C4-2B (cell line): ENCODE measurements around the gene MBTD1.
"Not testable (repeated sequence)": the region's sequence is repeated elsewhere in the genome, so short reads cannot be mapped to it uniquely, and the experiment has no call there.

Source experiments
- H3K27ac ChIP-seq: fragments of 450-650 bp; 2 replicates; pipeline ENCODE4 v1.5.1; 2017
- ZFX ChIP-seq: fragments of 450-650 bp; IDR thresholded peaks from 2 replicates; pipeline ENCODE4 v1.6.1; 2017
- TF ChIP-seq, protein P1 (sequence below): fragments of 450-650 bp; conservative IDR thresholded peaks from 2 replicates; pipeline ENCODE4 v1.5.1; 2017; ENCODE audit warnings: mild to moderate bottlenecking

The MBTD1 gene

DNA sequence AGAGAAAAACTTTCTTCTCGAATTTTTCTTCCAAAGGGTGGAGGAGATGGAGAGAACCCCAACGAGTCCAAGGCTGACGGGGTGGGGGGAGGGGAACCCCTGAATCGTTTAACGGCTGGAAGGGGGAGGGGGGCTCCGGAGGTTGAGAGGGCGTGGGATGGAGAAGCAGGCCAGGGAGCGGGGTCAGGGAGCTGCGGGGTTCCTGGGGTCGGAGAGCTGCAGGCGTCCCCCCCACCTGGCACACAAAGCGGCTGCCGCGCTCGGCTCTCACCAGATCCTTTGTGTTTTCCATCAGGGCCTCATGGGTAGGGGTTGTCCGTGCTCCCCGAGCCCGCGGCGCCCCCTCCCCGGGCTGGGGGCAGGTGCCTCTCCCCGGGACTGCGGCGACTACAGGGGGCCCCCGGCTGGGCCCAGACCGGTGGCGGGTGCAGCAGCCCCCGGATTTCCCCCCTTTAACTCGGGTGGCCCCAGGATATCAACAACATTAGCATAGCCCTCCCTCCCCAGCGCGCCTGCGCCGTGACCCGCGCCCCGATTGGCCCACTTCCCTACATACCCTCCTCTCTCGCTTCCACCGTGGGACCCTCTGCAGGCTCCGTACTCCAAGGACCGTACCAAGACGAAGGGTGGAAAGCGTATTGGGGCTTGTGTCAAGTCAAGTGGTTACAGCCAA lies at the start of gene MBTD1:
Gene MBTD1 (minus strand): TSS at position 486 of the 673 bp plus-strand sequence. CDS start 34,888 bp downstream, outside the sequence.
- TF ChIP-seq, protein P1, sequence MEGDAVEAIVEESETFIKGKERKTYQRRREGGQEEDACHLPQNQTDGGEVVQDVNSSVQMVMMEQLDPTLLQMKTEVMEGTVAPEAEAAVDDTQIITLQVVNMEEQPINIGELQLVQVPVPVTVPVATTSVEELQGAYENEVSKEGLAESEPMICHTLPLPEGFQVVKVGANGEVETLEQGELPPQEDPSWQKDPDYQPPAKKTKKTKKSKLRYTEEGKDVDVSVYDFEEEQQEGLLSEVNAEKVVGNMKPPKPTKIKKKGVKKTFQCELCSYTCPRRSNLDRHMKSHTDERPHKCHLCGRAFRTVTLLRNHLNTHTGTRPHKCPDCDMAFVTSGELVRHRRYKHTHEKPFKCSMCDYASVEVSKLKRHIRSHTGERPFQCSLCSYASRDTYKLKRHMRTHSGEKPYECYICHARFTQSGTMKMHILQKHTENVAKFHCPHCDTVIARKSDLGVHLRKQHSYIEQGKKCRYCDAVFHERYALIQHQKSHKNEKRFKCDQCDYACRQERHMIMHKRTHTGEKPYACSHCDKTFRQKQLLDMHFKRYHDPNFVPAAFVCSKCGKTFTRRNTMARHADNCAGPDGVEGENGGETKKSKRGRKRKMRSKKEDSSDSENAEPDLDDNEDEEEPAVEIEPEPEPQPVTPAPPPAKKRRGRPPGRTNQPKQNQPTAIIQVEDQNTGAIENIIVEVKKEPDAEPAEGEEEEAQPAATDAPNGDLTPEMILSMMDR, result no peak
- no peak for TF ChIP-seq ZFX
- peak within 1 kb of the TSS; percentile 87 for H3K27ac ChIP-seq

DNA sequence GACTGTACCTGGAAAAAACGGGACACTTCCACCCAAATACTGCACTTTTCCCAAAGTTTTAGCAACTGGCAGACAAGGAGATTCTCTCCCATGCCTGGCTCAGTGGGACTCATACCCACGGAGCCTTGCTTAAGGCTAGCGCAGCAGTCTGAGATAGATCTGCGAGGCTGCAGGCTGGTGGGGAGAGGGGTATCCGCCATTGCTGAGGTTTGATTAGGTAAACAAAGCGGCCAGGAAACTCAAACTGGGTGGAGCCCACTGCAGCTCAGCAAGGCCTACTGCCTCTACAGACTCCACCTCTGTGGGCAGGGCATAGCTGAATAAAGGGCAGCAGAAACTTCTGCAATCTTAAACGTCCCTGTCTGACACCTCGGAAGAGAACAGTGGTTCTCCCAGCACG lies 45.3 kb upstream of the MBTD1 start:
- TF ChIP-seq, protein P1, result no peak
- TF ChIP-seq ZFX, result no peak
- no peak overlapping the region for H3K27ac ChIP-seq

DNA sequence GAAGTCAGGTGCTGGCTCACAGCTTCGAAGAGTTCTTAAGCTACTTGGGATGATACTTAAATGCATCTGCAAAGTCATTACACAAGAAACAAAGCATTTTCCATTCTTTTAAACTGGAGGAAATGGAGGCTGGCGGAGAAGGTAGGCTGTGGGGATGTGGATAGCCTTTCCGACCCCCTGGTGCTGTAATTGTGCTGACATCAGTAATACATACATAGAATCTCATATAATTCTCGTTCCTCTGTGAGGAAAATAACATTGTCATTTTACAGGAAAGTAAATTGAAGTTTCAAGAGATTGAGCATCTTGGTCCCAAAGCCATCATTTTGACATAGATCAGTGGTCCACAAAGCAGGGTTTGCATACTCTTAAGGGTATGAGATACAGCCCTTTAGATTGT lies 40.0 kb upstream of the MBTD1 start:
- TF ChIP-seq, protein P1, result no peak
- no peak for TF ChIP-seq ZFX
- no peak overlapping the region for H3K27ac ChIP-seq

DNA sequence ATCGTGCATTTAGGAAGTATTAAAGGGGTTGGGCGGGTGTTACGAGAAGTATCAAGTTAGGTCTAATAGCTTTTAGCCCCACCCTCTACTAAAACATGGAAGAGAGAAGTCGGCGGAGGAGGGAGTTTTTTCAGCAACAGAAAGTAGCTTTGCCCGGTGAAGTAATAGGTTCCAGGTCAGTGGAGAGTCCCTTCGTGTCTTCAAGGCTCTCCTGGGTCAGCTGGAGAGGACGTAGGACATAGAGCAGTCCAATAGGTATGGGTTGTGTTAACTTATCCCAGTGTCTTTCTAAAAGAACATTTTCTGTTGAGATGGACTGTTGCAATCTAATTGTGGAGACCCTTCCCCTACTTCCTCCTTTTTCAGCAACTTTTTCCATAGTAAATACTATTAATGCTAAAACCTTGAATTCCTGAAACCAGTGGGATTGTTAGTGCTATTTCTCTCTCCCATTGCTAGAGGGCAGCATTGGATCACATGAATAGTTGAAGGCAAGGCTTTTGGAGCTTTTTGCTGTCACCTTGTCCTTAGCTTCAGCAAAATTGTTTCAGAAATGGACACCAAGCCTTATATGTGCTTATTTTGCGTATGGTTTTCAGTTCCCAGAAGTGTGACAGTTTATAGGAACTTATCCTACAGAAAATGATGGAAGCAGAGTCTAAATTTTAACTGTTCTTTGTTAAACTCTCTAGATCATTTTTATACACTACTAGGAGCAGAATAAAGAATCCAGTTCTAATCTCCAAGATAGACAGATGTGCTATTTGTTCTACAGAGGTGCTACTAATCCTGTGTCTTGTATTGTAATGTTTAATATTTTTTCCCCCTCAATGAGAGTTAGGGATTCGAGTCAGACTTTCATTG lies 38.9 kb upstream of the MBTD1 start:
- TF ChIP-seq, protein P1, result peak; percentile 84
- no peak for TF ChIP-seq ZFX
- H3K27ac ChIP-seq, result no peak overlapping the region

DNA sequence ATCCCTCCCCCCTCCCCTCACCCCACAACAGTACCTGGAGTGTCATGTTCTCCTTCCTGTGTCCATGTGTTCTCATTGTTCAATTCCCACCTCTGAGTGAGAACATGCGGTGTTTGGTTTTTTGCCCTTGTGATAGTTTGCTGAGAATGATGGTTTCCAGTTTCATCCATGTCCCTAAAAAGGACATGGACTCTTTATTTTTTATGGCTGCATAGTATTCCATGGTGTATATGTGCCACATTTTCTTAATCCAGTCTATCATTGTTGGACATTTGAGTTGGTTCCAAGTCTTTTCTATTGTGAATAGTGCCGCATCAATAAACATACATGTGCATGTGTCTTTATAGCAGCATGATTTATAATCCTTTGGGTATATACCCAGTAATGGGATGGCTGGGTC lies 34.5 kb upstream of the MBTD1 start:
- not testable (repeated sequence) for H3K27ac ChIP-seq

DNA sequence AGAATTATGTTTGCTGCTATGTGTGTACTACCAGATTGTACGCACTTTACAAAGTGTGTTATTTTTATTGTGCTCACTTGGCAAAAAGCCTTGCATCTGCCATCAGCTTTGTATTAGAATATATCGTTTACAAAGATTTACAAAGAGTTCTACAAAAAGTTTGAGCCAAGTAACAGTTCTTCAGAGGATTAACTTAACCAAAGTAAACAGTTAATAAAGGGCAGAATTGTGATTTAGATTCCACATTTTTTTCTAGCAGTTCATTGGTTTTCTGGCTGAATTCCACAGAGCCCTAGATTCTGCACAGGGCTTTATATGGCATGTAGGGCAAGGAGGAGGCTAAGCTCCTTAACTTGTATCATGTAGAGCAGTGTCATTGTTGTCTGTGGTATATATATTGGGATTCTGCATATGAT lies 29.9 kb upstream of the MBTD1 start:
- no peak overlapping the region for H3K27ac ChIP-seq
- no peak for TF ChIP-seq ZFX
- TF ChIP-seq, protein P1, result no peak

DNA sequence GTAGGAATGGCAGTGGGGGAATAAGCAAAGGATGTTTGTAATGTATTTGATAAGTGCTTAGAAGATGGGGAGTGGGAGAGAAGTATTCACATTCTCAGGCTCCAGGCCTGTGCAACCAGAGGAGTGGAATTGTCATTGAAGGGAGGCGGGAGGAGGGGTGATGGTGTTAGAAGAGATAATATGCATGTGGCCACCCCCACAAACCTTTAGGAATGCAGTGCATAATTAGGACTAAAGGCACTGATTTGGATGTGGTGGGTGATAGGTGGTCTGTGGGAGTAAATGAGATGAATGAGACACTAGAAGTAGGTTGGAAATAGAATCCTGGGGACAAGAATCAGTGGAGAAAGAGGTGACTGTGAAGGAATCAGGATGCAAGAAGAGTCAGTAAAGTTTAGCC lies 27.6 kb upstream of the MBTD1 start:
- TF ChIP-seq, protein P1, result no peak
- TF ChIP-seq ZFX, result no peak
- H3K27ac ChIP-seq, result no peak overlapping the region
